A549 (cell line): ENCODE data around the gene CCL1. TPM values are rescaled to one million over a fixed set of nuclear protein-coding genes. Genes with fewer than 3 reads are reported as not detected.
A peak's percentile ranks its signal among the peaks of the same experiment; 100 is the strongest.

Experiments
- ATAC-seq, 2 experiments: fragments of 200-7000 bp in 1 of 2; fragments of >200 bp in 1 of 2; cut with Nextera tagmentation in 1 of 2; cut with Tn5 transposase in 1 of 2; 3 replicates each; pipeline versions ENCODE4 v1.8.0 to v1.9.1; 2018 to 2020; ENCODE audit warnings: mild to moderate bottlenecking in 1 of 2, moderate library complexity in 1 of 2
- CTCF ChIA-PET: fragments of 300-600 bp; sonication (Branson Sonifier 250); formaldehyde crosslinking; extraction: SDS; loops from one replicate; lab custom pipeline; 2021; ENCODE audit warnings: antibody characterized with exemption, inconsistent platforms; lab: Yijun Ruan, JAX
- POLR2A ChIA-PET: fragments of 350-600 bp; formaldehyde crosslinking; extraction: SDS; loops from one replicate; lab custom pipeline; 2021; ENCODE audit warnings: antibody characterized with exemption, inconsistent platforms; lab: Yijun Ruan, JAX
- DNase-seq, 2 experiments: peaks; one replicate each; pipeline versions ENCODE4 v3.0.0 to v3.0.0-alpha.2; 2011 to 2016; ENCODE audit warnings: low read depth in 1 of 2, low spot score in 1 of 2
- FAIRE-seq: peaks from 2 replicates; lab custom pipeline; 2011; peaks lifted over from hg19 to GRCh38; lab: Jason Lieb, UNC
- H3K27ac ChIP-seq, 2 experiments: fragments of >200 bp; sonication (Bioruptor Twin); formaldehyde crosslinking; 3 replicates each; pipeline ENCODE4 v1.5.1; 2016 to 2017
- H3K4me1 ChIP-seq: fragments of >200 bp; sonication (Bioruptor Twin); formaldehyde crosslinking; 3 replicates; pipeline ENCODE4 v1.6.1; 2016
- H3K4me2 ChIP-seq: fragments of >200 bp; sonication (Bioruptor Twin); formaldehyde crosslinking; 3 replicates; pipeline ENCODE4 v1.6.1; 2016
- H3K4me3 ChIP-seq: fragments of >200 bp; sonication (Bioruptor Twin); formaldehyde crosslinking; 3 replicates; pipeline ENCODE4 v1.5.1; 2016
- H3K9me3 ChIP-seq: fragments of >200 bp; sonication (Bioruptor Twin); formaldehyde crosslinking; 3 replicates; pipeline ENCODE4 v1.6.1; 2016
- BHLHE40 ChIP-seq: IDR thresholded peaks from 2 replicates; pipeline ENCODE4 v1.6.1; 2012; ENCODE audit warnings: low read depth, low read length, inconsistent platforms
- CBX8 ChIP-seq: fragments of 200-600 bp; sonication (generic); IDR thresholded peaks from 2 replicates; pipeline ENCODE4 v1.6.1; 2016
- CHD4 ChIP-seq: fragments of 200-600 bp; sonication (generic); IDR thresholded peaks from 2 replicates; pipeline ENCODE4 v1.6.1; 2016; ENCODE audit warnings: antibody characterized with exemption, mild to moderate bottlenecking, borderline replicate concordance
- CTCF ChIP-seq: fragments of >200 bp; sonication (Bioruptor Twin); formaldehyde crosslinking; IDR thresholded peaks from 3 replicates; pipeline ENCODE4 v1.5.1; 2016
- EHF ChIP-seq: fragments of 250-450 bp; sonication (Bioruptor Pico); IDR thresholded peaks from 2 replicates; pipeline ENCODE4 v1.5.0; 2020; ENCODE audit warnings: mild to moderate bottlenecking
- EHMT2 ChIP-seq: fragments of 200-600 bp; sonication (generic); IDR thresholded peaks from 2 replicates; pipeline ENCODE4 v1.6.1; 2016; ENCODE audit warnings: antibody characterized with exemption, low read depth, mild to moderate bottlenecking, moderate library complexity
- EP300 ChIP-seq, 2 experiments: fragments of >200 bp; sonication (Bioruptor Twin); formaldehyde crosslinking; IDR thresholded peaks; 2 replicates in 1 of 2; 3 replicates in 1 of 2; pipeline ENCODE4 v1.6.1; 2016 to 2017
- ESRRA ChIP-seq: fragments of 150-350 bp; IDR thresholded peaks from 2 replicates; pipeline ENCODE4 v1.6.1; 2014; ENCODE audit warnings: mild to moderate bottlenecking, low read length, borderline replicate concordance
- FOSB ChIP-seq: fragments of 250-450 bp; sonication (Bioruptor Pico); IDR thresholded peaks from 2 replicates; pipeline ENCODE4 v1.5.0; 2020; ENCODE audit warnings: mild to moderate bottlenecking, moderate library complexity
- FOSL2 ChIP-seq, 2 experiments: fragments of 450-650 bp in 1 of 2; fragments of >200 bp in 1 of 2; sonication (Bioruptor Twin) in 1 of 2; formaldehyde crosslinking; IDR thresholded peaks; 2 replicates each; pipeline versions ENCODE4 v1.5.0 to v1.6.1; 2016 to 2020; ENCODE audit warnings: mild to moderate bottlenecking in 1 of 2, moderate library complexity in 1 of 2
- HDAC2 ChIP-seq: fragments of 200-600 bp; sonication (generic); IDR thresholded peaks from 2 replicates; pipeline ENCODE4 v1.6.1; 2016
- HES2 ChIP-seq: fragments of >200 bp; sonication (Bioruptor Twin); formaldehyde crosslinking; IDR thresholded peaks from 2 replicates; pipeline ENCODE4 v1.6.1; 2016
- HMGXB4 ChIP-seq: fragments of 250-450 bp; sonication (Bioruptor Pico); IDR thresholded peaks from 2 replicates; pipeline ENCODE4 v1.5.0; 2021; ENCODE audit warnings: mild to moderate bottlenecking, moderate library complexity, borderline replicate concordance
- HOXB13 ChIP-seq: fragments of 250-450 bp; sonication (Bioruptor Pico); IDR thresholded peaks from 2 replicates; pipeline ENCODE4 v1.5.0; 2020; ENCODE audit warnings: low read depth, mild to moderate bottlenecking, moderate library complexity
- HOXB5 ChIP-seq: fragments of 250-450 bp; sonication (Bioruptor Pico); IDR thresholded peaks from 2 replicates; pipeline ENCODE4 v1.5.0; 2020; ENCODE audit warnings: mild to moderate bottlenecking, moderate library complexity
- NPAS2 ChIP-seq: fragments of 250-450 bp; sonication (Bioruptor Pico); IDR thresholded peaks from 2 replicates; pipeline ENCODE4 v1.8.0; 2022; ENCODE audit warnings: mild to moderate bottlenecking, moderate library complexity, borderline replicate concordance
- NR3C1 ChIP-seq: fragments of >200 bp; sonication (Bioruptor Twin); formaldehyde crosslinking; IDR thresholded peaks from 3 replicates; pipeline ENCODE4 v1.6.1; 2017
- RAD21 ChIP-seq, 2 experiments: fragments of >200 bp in 1 of 2; sonication (Bioruptor Twin) in 1 of 2; formaldehyde crosslinking in 1 of 2; IDR thresholded peaks in 1 of 2; conservative IDR thresholded peaks in 1 of 2; 2 replicates in 1 of 2; 3 replicates in 1 of 2; pipeline ENCODE4 v1.6.1; 2012 to 2018; ENCODE audit warnings: inconsistent platforms in 1 of 2
- RARB ChIP-seq: fragments of 250-450 bp; sonication (Bioruptor Pico); IDR thresholded peaks from 2 replicates; pipeline ENCODE4 v1.8.0; 2021; ENCODE audit warnings: mild to moderate bottlenecking, moderate library complexity
- RFX5 ChIP-seq: fragments of 450-650 bp; IDR thresholded peaks from 2 replicates; pipeline ENCODE4 v1.7.1; 2014; ENCODE audit warnings: antibody characterized with exemption, mild to moderate bottlenecking, moderate library complexity
- RNF2 ChIP-seq: fragments of 200-600 bp; sonication (generic); IDR thresholded peaks from 2 replicates; pipeline ENCODE4 v1.6.1; 2016; ENCODE audit warnings: low read depth, mild to moderate bottlenecking, antibody characterized with exemption, moderate library complexity, borderline replicate concordance
- WGBS: methylation state at CpG from one replicate; pipeline ENCODE4 v1.1.6; 2017; ENCODE audit errors: missing lambda C conversion rate; 5-methylcytosine and 5-hydroxymethylcytosine counted together
- polyA plus RNA-seq, 4 experiments: library from polyadenylated mRNA; depleted of rRNA in 3 of 4; stranded (reverse); fragments of >200 nt; fragmentation: RNase III in 1 of 4; extraction: RNeasy Plus Mini Kit Qiagen cat#74134 plus additional on column Dnase treatment in 1 of 4; gene quantifications; 2 replicates in 3 of 4; 3 replicates in 1 of 4; pipeline ENCODE4 v1.2.3, GENCODE V29; 2011 to 2017
- TF ChIP-seq, protein P1 (sequence below): fragments of 250-450 bp; sonication (Bioruptor Pico); IDR thresholded peaks from 2 replicates; pipeline ENCODE4 v1.5.0; 2020; ENCODE audit warnings: low read depth, mild to moderate bottlenecking, moderate library complexity
- TF ChIP-seq, protein P2 (sequence below): IDR thresholded peaks from 2 replicates; pipeline ENCODE4 v1.6.1; 2012; ENCODE audit warnings: low read depth, borderline replicate concordance

Gene CCL1
- polyA plus RNA-seq, 2 of the 4 experiments (the other 2 are of a cell fraction) = not detected

- TF ChIP-seq HOXB13 (CRISPR knock-in tag) (no peak), NR3C1 (no peak)
Measured at GRCh38 chr17:34403006-34403405, 40.0 kb upstream of the CCL1 start (continued).

DNA sequence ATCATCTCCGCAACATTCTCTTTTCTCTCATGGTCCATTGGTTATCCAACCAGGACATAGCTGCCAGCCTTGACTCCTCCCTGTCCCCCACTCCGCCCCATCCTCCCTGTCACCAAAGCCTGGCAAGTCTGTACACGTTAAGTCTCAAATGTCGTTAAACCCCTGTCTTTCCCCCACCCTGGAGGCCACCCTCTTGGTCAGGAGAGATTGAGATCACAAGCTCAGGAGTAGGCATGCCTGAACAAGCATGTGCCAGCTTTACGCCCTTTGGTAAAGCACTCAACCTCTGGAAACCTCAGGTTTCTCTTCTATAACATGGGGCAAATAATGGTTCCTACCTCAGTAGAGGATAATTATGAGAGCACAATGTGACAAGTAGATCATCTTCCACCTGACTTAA lies 38.1 kb upstream of the CCL1 start:
- no peak for DNase-seq
- Histone ChIP-seq H3K4me1 (no peaks in the 10 kb centered on the region), H3K4me3 (no peak overlapping the region), H3K9me3 (no peaks in the 10 kb centered on the region), H3K27ac (no peak overlapping the region), H3K4me2 (no peak overlapping the region)
- ATAC-seq = 0 out of 6 replicates have a peak, but pooled peaks of 1 of the 2 experiments have one; percentile 25
- ChIA-PET POLR2A (no interaction called here), CTCF (interaction anchor here (1.0 to 4.8 kb wide), 3 partner anchors 19 to 242 kb away, joined by 3 to 21 read pairs (median 9); no protein-coding TSS in a partner anchor)
- TF ChIP-seq HES2 (no peak), RAD21 (conservative IDR thresholded peaks at IDR 0.05 in 1 of 2, IDR thresholded peaks at IDR 0.05 in 1 of 2) (no peak), ESRRA (no peak), HDAC2 (no peak), HMGXB4 (CRISPR knock-in tag) (no peak)
- WGBS = 55% methylated on average over 5 of the region's 5 CpGs
- no peak for FAIRE-seq

- CTCF ChIA-PET = interaction anchor here (0.7 to 4.8 kb wide), 3 partner anchors 11 to 39 kb away, joined by 3 to 21 read pairs (median 9); no protein-coding TSS in a partner anchor
- DNase-seq = no peak
- POLR2A ChIA-PET = no interaction called here
- WGBS = 44% methylated on average over 10 of the region's 10 CpGs
- ATAC-seq = 0 out of 6 replicates have a peak, but pooled peaks of 1 of the 2 experiments have one; percentile 27
- H3K4me1 ChIP-seq = no peaks in the 10 kb centered on the region
- no peak overlapping the region for H3K4me3 ChIP-seq
- H3K9me3 ChIP-seq = no peaks in the 10 kb centered on the region
- H3K27ac ChIP-seq = no peak overlapping the region
- TF ChIP-seq RAD21 (conservative IDR thresholded peaks at IDR 0.05 in 1 of 2, IDR thresholded peaks at IDR 0.05 in 1 of 2) (no peak), EHMT2 (no peak), NPAS2 (CRISPR knock-in tag) (no peak), FOSB (no peak), HDAC2 (no peak), HOXB5 (CRISPR knock-in tag) (no peak), RNF2 (no peak), EHF (no peak), CTCF (no peak), RFX5 (no peak), HMGXB4 (CRISPR knock-in tag) (no peak), BHLHE40 (no peak), FOSL2 (IDR thresholded peaks at IDR 0.05) (no peak), FOSL2 (CRISPR knock-in tag; IDR thresholded peaks at IDR 0.05) (no peak), RARB (CRISPR knock-in tag) (no peak), EP300 (IDR thresholded peaks at IDR 0.05) (no peak), CHD4 (no peak), CBX8 (no peak)
- TF ChIP-seq, protein P1, sequence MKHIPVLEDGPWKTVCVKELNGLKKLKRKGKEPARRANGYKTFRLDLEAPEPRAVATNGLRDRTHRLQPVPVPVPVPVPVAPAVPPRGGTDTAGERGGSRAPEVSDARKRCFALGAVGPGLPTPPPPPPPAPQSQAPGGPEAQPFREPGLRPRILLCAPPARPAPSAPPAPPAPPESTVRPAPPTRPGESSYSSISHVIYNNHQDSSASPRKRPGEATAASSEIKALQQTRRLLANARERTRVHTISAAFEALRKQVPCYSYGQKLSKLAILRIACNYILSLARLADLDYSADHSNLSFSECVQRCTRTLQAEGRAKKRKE (CRISPR knock-in tag) = no peak
- TF ChIP-seq, protein P2, sequence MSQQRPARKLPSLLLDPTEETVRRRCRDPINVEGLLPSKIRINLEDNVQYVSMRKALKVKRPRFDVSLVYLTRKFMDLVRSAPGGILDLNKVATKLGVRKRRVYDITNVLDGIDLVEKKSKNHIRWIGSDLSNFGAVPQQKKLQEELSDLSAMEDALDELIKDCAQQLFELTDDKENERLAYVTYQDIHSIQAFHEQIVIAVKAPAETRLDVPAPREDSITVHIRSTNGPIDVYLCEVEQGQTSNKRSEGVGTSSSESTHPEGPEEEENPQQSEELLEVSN = no peak
- no peak for FAIRE-seq
- H3K4me2 ChIP-seq = no peak overlapping the region
Measured at GRCh38 chr17:34400301-34400931, 37.4 kb upstream of the CCL1 start.
